Cardiac muscle cell (in vitro differentiated cells and primary cell): ENCODE data around the gene CA10. TPM values are rescaled to one million over a fixed set of nuclear protein-coding genes. Genes with fewer than 3 reads are reported as not detected.
A peak's percentile ranks its signal among the peaks of the same experiment; 100 is the strongest.

Source experiments
- DNase-seq, 2 donors: peaks; one replicate each; pipeline versions ENCODE4 v3.0.0 to v3.0.0-alpha.2; 2010 to 2017; ENCODE audit warnings: low read depth in 1 of 2, low spot score in 1 of 2
- H3K27ac ChIP-seq: fragments of 200-600 bp; sonication (generic); 2 replicates; pipeline ENCODE4 v1.5.1; 2016
- H3K27me3 ChIP-seq: fragments of 200-600 bp; sonication (generic); 2 replicates; pipeline ENCODE4 v1.6.0; 2016; ENCODE audit warnings: control low read depth
- H3K36me3 ChIP-seq: fragments of 200-600 bp; sonication (generic); 2 replicates; pipeline ENCODE4 v1.5.1; 2016; ENCODE audit warnings: control low read depth
- H3K4me1 ChIP-seq: fragments of 200-600 bp; sonication (generic); 2 replicates; pipeline ENCODE4 v1.8.1; 2017; ENCODE audit warnings: low read depth, mild to moderate bottlenecking, mixed run types
- H3K4me3 ChIP-seq: fragments of 200-600 bp; sonication (generic); 2 replicates; pipeline ENCODE4 v1.5.1; 2016; ENCODE audit warnings: mild to moderate bottlenecking
- H3K9me3 ChIP-seq: fragments of 200-600 bp; sonication (generic); 2 replicates; pipeline ENCODE4 v1.5.1; 2017; ENCODE audit warnings: low read depth, mild to moderate bottlenecking, control low read depth
- polyA plus RNA-seq: library from polyadenylated mRNA; unstranded; fragments of >200 nt; fragmentation: Nextera tagmentation; extraction: Ambion mirVana; gene quantifications from 2 replicates; pipeline ENCODE4 v1.2.1, GENCODE V29; 2016
- total RNA-seq: library from RNA; depleted of rRNA; stranded (reverse); fragments of >200 nt; gene quantifications from 2 replicates; pipeline ENCODE4 v1.2.3, GENCODE V29; 2016
- TF ChIP-seq, protein P1 (sequence below): IDR thresholded peaks from 2 replicates; pipeline ENCODE4 v1.5.1; 2012; ENCODE audit warnings: low read depth, mild to moderate bottlenecking, low read length

CA10 gene
- total and polyA plus RNA-seq, 2 experiments from 2014 or later = not detected

DNA sequence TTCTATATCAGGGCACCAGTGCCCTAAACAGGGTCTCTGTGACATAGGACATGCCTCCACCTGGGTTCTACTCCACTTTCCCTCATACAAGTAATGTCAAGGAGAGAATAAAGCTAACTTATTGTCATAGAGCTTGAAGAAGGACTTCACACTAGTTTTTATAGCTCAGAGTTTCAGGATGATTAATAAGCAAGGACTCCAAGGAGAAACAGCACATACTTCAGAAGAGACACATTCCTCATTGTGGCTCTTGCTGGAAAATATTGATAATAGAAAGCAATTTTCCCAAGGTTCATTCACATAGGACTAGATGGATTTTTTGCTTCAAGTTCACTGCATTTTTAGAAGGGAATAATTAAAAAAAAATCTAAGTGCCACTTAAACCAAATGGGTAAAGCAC, 133.3 kb downstream of the CA10 start:
- TF ChIP-seq, protein P1, sequence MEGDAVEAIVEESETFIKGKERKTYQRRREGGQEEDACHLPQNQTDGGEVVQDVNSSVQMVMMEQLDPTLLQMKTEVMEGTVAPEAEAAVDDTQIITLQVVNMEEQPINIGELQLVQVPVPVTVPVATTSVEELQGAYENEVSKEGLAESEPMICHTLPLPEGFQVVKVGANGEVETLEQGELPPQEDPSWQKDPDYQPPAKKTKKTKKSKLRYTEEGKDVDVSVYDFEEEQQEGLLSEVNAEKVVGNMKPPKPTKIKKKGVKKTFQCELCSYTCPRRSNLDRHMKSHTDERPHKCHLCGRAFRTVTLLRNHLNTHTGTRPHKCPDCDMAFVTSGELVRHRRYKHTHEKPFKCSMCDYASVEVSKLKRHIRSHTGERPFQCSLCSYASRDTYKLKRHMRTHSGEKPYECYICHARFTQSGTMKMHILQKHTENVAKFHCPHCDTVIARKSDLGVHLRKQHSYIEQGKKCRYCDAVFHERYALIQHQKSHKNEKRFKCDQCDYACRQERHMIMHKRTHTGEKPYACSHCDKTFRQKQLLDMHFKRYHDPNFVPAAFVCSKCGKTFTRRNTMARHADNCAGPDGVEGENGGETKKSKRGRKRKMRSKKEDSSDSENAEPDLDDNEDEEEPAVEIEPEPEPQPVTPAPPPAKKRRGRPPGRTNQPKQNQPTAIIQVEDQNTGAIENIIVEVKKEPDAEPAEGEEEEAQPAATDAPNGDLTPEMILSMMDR = no peak
- Histone ChIP-seq H3K27ac (no peak overlapping the region), H3K9me3 (no peaks in the 10 kb centered on the region), H3K4me3 (no peak overlapping the region), H3K36me3 (no peaks in the 10 kb centered on the region), H3K4me1 (no peaks in the 10 kb centered on the region), H3K27me3 (no peaks in the 10 kb centered on the region)
- DNase-seq = no peak

DNA sequence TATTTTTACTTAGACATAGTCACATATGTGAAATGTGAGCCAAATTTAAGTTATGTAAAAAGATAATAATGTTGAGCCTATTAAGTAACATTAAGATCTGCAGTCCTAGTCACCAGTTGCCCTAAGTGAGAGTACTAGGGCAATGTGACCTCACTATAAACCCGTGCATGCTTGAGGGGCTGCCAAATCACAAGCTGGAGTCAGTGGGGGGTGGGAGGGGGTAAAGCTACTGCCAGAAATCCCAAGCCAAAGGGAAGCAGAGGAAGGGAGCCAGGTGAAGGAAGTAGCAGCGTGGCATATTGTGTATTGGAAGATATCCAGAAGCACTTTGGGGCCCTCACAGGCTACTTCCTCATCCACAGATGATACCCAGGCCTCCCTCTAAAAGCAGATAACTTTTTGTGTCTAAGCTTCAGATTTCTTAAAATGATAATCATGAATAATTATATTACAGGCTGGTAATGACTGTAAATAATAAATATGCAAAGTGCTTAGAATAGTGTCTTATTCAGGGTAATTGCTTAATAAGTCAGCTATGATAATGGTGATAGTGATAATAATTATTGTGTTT, 134.1 kb downstream of the CA10 start:
- TF ChIP-seq, protein P1 = no peak

DNA sequence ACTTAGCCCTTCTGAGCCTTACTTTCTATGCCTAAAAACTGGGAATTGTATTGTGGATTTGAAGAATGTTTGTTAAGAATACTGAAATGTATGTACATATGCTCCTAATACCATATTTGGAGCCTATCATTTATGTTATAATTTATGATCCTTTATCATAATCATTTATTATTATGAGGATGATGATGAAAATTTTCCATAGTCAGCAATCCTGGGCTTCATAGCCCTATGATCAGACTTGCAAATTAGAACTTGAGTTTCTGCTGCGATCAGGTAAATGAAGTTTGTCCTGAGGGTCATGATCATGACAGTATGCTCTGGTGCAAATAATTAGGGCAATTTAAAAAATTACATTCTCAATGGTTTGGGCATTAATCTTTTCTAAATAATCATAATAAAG, 147.4 kb downstream of the CA10 start:
- no peaks in the 10 kb centered on the region for H3K27me3 ChIP-seq
- no peak overlapping the region for H3K27ac ChIP-seq
- TF ChIP-seq, protein P1 = no peak
- no peaks in the 10 kb centered on the region for H3K4me1 ChIP-seq
- no peak for DNase-seq
- no peaks in the 10 kb centered on the region for H3K9me3 ChIP-seq
- H3K36me3 ChIP-seq = no peaks in the 10 kb centered on the region
- no peak overlapping the region for H3K4me3 ChIP-seq

More for the DNA sequence above, 134.1 kb downstream of the CA10 start:
- H3K27me3 ChIP-seq = no peaks in the 10 kb centered on the region
- no peak overlapping the region for H3K4me3 ChIP-seq
- no peaks in the 10 kb centered on the region for H3K4me1 ChIP-seq
- H3K27ac ChIP-seq = no peak overlapping the region
- H3K9me3 ChIP-seq = no peaks in the 10 kb centered on the region
- H3K36me3 ChIP-seq = no peaks in the 10 kb centered on the region
- DNase-seq = peak in 1 of 2 donors; percentile 22

DNA sequence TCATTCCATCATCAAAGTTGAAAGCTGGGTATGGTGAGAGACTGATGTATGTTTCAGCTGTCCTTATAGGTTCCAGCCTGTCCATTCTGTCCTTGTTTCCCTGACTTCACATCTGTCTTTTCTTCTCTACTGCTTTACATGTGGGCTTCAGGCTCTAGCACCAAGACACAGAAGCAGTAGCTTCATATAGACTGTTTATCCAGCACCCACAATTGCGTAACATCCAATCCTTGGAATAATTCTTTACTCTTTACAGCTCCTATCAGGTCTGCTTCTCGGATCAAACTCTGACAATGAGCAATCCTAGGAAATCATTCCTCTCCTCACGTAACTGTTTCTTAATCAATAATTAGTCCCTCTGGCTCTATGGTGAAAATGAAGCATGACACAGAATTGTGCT, 158.9 kb downstream of the CA10 start:
- no peaks in the 10 kb centered on the region for H3K36me3 ChIP-seq

DNA sequence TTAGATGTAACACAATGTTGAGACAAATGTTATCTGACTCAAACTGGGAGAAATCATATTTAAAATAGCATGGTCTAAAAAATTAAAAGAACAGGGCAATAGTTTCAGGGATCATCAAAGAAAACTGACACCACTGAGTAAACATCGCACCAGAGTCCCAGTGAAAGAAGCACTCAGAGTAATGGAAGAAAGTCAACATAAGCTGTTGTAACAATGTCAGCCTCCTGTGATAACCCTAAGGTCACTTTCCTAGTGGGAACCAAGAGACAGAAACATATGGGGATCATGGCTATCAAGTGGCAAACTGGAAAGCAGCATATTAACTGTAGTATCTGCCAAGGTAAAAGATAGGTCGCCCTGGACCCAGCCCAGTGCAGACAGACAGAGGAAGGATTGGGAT, 160.8 kb downstream of the CA10 start:
- Histone ChIP-seq H3K9me3 (no peaks in the 10 kb centered on the region), H3K27me3 (no peaks in the 10 kb centered on the region), H3K36me3 (no peaks in the 10 kb centered on the region), H3K4me1 (peaks cover 4% of the 10 kb centered on the region), H3K4me3 (no peak overlapping the region), H3K27ac (no peak overlapping the region)
- no peak for DNase-seq
- TF ChIP-seq, protein P1 = no peak

More for the DNA sequence above, 158.9 kb downstream of the CA10 start:
- no peaks in the 10 kb centered on the region for H3K9me3 ChIP-seq
- peaks cover 4% of the 10 kb centered on the region for H3K4me1 ChIP-seq
- no peak overlapping the region for H3K27ac ChIP-seq
- H3K4me3 ChIP-seq = no peak overlapping the region
- TF ChIP-seq, protein P1 = no peak
- DNase-seq = no peak
- H3K27me3 ChIP-seq = peaks cover 4% of the 10 kb centered on the region
